WTC11 (cell line): ENCODE data around the gene ATL1.

Experiments
- CREB1 ChIP-seq: sonication (generic); formaldehyde crosslinking; IDR thresholded peaks from 2 replicates; pipeline ENCODE4 v1.8.0; 2023; ENCODE audit warnings: mild to moderate bottlenecking, missing genetic modification reagents
- ELF4 ChIP-seq: sonication (generic); formaldehyde crosslinking; IDR thresholded peaks from 2 replicates; pipeline ENCODE4 v1.8.1; 2022; ENCODE audit warnings: low read depth, mild to moderate bottlenecking, moderate library complexity, missing genetic modification reagents
- ETV6 ChIP-seq: sonication (generic); formaldehyde crosslinking; IDR thresholded peaks from 2 replicates; pipeline ENCODE4 v1.8.1; 2022; ENCODE audit warnings: mild to moderate bottlenecking, missing genetic modification reagents
- FOXJ3 ChIP-seq: sonication (generic); formaldehyde crosslinking; IDR thresholded peaks from 2 replicates; pipeline ENCODE4 v1.9.0; 2021; ENCODE audit warnings: missing genetic modification reagents, mild to moderate bottlenecking, borderline replicate concordance
- PRRX2 ChIP-seq: fragments of 250-450 bp; sonication (Bioruptor Pico); IDR thresholded peaks from 2 replicates; pipeline ENCODE4 v1.8.0; 2021; ENCODE audit warnings: mild to moderate bottlenecking
- ZNF423 ChIP-seq: fragments of 250-450 bp; sonication (Bioruptor Pico); IDR thresholded peaks from 2 replicates; pipeline ENCODE4 v2.1.2; 2022; ENCODE audit warnings: mild to moderate bottlenecking, moderate library complexity
- TF ChIP-seq, protein P1 (sequence below): sonication (generic); formaldehyde crosslinking; IDR thresholded peaks from 2 replicates; pipeline ENCODE4 v1.8.0; 2022; ENCODE audit warnings: mild to moderate bottlenecking, missing genetic modification reagents
- TF ChIP-seq, protein P2 (sequence below): sonication (generic); formaldehyde crosslinking; IDR thresholded peaks from 2 replicates; pipeline ENCODE4 v1.8.1; 2023; ENCODE audit warnings: mild to moderate bottlenecking, missing genetic modification reagents, moderate library complexity
- TF ChIP-seq, protein P3 (sequence below): sonication (generic); formaldehyde crosslinking; IDR thresholded peaks from 2 replicates; pipeline ENCODE4 v1.8.1; 2022; ENCODE audit warnings: mild to moderate bottlenecking, moderate library complexity, missing genetic modification reagents
- TF ChIP-seq, protein P4 (sequence below): fragments of 200-600 bp; IDR thresholded peaks from 2 replicates; pipeline ENCODE4 v1.8.0; 2022; ENCODE audit warnings: antibody characterized with exemption
- TF ChIP-seq, protein P5 (sequence below): sonication (generic); formaldehyde crosslinking; IDR thresholded peaks from 2 replicates; pipeline ENCODE4 v1.8.1; 2022; ENCODE audit warnings: low read depth, missing genetic modification reagents, borderline replicate concordance
- TF ChIP-seq, protein P6 (sequence below): sonication (generic); formaldehyde crosslinking; IDR thresholded peaks from 2 replicates; pipeline ENCODE4 v1.8.1; 2023; ENCODE audit warnings: mild to moderate bottlenecking, missing genetic modification reagents, moderate library complexity
- TF ChIP-seq, protein P7 (sequence below): sonication (generic); formaldehyde crosslinking; IDR thresholded peaks from 2 replicates; pipeline ENCODE4 v1.8.0; 2023; ENCODE audit warnings: missing genetic modification reagents

DNA sequence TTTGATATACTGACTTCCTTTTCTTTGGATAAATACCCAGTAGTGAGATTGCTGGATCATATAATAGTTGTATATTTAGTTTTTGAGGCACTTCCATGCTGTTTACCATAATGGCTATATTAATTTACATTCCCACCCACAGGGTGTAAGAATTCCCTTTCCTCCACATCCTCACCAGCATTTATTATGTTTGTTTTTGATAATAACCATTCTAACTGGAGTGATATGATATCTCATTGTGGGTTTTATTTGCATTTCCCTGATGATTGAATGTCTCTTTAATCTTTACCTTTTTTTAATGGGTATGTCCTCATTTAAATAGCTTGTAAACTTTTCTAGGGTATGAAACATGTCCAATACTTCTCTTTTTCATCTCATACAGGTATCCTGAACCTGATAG, 119.7 kb downstream of the ATL1 start:
- TF ChIP-seq, protein P1, sequence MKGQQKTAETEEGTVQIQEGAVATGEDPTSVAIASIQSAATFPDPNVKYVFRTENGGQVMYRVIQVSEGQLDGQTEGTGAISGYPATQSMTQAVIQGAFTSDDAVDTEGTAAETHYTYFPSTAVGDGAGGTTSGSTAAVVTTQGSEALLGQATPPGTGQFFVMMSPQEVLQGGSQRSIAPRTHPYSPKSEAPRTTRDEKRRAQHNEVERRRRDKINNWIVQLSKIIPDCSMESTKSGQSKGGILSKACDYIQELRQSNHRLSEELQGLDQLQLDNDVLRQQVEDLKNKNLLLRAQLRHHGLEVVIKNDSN (CRISPR knock-in tag), result no peak
- TF ChIP-seq ELF4 (CRISPR knock-in tag) (no peak), ZNF423 (CRISPR knock-in tag) (no peak), CREB1 (CRISPR knock-in tag) (no peak), FOXJ3 (CRISPR knock-in tag) (no peak), PRRX2 (CRISPR knock-in tag) (no peak), ETV6 (no peak)
- TF ChIP-seq, protein P2, sequence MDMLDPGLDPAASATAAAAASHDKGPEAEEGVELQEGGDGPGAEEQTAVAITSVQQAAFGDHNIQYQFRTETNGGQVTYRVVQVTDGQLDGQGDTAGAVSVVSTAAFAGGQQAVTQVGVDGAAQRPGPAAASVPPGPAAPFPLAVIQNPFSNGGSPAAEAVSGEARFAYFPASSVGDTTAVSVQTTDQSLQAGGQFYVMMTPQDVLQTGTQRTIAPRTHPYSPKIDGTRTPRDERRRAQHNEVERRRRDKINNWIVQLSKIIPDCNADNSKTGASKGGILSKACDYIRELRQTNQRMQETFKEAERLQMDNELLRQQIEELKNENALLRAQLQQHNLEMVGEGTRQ (CRISPR knock-in tag), result no peak
- TF ChIP-seq, protein P3, sequence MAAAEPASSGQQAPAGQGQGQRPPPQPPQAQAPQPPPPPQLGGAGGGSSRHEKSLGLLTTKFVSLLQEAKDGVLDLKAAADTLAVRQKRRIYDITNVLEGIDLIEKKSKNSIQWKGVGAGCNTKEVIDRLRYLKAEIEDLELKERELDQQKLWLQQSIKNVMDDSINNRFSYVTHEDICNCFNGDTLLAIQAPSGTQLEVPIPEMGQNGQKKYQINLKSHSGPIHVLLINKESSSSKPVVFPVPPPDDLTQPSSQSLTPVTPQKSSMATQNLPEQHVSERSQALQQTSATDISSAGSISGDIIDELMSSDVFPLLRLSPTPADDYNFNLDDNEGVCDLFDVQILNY (CRISPR knock-in tag), result no peak
- TF ChIP-seq, protein P4, sequence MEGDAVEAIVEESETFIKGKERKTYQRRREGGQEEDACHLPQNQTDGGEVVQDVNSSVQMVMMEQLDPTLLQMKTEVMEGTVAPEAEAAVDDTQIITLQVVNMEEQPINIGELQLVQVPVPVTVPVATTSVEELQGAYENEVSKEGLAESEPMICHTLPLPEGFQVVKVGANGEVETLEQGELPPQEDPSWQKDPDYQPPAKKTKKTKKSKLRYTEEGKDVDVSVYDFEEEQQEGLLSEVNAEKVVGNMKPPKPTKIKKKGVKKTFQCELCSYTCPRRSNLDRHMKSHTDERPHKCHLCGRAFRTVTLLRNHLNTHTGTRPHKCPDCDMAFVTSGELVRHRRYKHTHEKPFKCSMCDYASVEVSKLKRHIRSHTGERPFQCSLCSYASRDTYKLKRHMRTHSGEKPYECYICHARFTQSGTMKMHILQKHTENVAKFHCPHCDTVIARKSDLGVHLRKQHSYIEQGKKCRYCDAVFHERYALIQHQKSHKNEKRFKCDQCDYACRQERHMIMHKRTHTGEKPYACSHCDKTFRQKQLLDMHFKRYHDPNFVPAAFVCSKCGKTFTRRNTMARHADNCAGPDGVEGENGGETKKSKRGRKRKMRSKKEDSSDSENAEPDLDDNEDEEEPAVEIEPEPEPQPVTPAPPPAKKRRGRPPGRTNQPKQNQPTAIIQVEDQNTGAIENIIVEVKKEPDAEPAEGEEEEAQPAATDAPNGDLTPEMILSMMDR, result no peak
- TF ChIP-seq, protein P5, sequence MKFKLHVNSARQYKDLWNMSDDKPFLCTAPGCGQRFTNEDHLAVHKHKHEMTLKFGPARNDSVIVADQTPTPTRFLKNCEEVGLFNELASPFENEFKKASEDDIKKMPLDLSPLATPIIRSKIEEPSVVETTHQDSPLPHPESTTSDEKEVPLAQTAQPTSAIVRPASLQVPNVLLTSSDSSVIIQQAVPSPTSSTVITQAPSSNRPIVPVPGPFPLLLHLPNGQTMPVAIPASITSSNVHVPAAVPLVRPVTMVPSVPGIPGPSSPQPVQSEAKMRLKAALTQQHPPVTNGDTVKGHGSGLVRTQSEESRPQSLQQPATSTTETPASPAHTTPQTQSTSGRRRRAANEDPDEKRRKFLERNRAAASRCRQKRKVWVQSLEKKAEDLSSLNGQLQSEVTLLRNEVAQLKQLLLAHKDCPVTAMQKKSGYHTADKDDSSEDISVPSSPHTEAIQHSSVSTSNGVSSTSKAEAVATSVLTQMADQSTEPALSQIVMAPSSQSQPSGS, result no peak
- TF ChIP-seq, protein P6, sequence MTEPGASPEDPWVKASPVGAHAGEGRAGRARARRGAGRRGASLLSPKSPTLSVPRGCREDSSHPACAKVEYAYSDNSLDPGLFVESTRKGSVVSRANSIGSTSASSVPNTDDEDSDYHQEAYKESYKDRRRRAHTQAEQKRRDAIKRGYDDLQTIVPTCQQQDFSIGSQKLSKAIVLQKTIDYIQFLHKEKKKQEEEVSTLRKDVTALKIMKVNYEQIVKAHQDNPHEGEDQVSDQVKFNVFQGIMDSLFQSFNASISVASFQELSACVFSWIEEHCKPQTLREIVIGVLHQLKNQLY (CRISPR knock-in tag), result no peak
- TF ChIP-seq, protein P7, sequence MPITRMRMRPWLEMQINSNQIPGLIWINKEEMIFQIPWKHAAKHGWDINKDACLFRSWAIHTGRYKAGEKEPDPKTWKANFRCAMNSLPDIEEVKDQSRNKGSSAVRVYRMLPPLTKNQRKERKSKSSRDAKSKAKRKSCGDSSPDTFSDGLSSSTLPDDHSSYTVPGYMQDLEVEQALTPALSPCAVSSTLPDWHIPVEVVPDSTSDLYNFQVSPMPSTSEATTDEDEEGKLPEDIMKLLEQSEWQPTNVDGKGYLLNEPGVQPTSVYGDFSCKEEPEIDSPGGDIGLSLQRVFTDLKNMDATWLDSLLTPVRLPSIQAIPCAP (CRISPR knock-in tag), result no peak
